A673 (cell line): ENCODE measurements around the gene XPO6. TPM values are rescaled to one million over a fixed set of nuclear protein-coding genes. Genes with fewer than 3 reads are reported as not detected.
"Not testable (repeated sequence)": the region's sequence is repeated elsewhere in the genome, so short reads cannot be mapped to it uniquely, and the experiment has no call there.

Experiments
- BruUV-seq: library from RNA; stranded (reverse); fragments of 400-500 nt; replicated peaks from 2 replicates; lab custom pipeline; 2021; lab: Mats Ljungman, UMichigan
- CTCF ChIA-PET: fragments of 300-600 bp; sonication (Branson Sonifier 250); formaldehyde crosslinking; loops from one replicate; lab custom pipeline; 2022; ENCODE audit warnings: antibody characterized with exemption; lab: Charles Lee
- POLR2A ChIA-PET: fragments of 300-600 bp; sonication (Branson Sonifier 250); formaldehyde crosslinking; loops from one replicate; lab custom pipeline; 2022; ENCODE audit warnings: antibody characterized with exemption; ENCODE audit not compliant: low non-redundant PET; lab: Charles Lee
- DNase-seq: peaks from one replicate; pipeline ENCODE4 v3.0.0-alpha.2; 2015; ENCODE audit warnings: low spot score
- H3K27ac ChIP-seq: fragments of 200-600 bp; sonication (generic); 2 replicates; pipeline ENCODE4 v1.5.1; 2016; ENCODE audit warnings: mixed run types, low read depth, mild to moderate bottlenecking, mixed read lengths, antibody characterized with exemption, low read length; ENCODE audit not compliant: poor library complexity, severe bottlenecking
- H3K27me3 ChIP-seq: fragments of 200-600 bp; sonication (generic); replicated peaks from 2 replicates; pipeline ENCODE4 v1.6.1; 2017; ENCODE audit warnings: mixed run types, low read depth, mild to moderate bottlenecking, mixed read lengths, antibody characterized with exemption, low read length; ENCODE audit not compliant: insufficient read depth, poor library complexity
- H3K36me3 ChIP-seq: fragments of 200-600 bp; sonication (generic); 2 replicates; pipeline ENCODE4 v1.6.1; 2016; ENCODE audit warnings: mixed run types, mild to moderate bottlenecking, mixed read lengths, antibody characterized with exemption, low read length; ENCODE audit not compliant: insufficient read depth, poor library complexity, severe bottlenecking
- H3K4me1 ChIP-seq: fragments of 200-600 bp; sonication (generic); 2 replicates; pipeline ENCODE4 v1.6.1; 2017; ENCODE audit warnings: mixed run types, mild to moderate bottlenecking, mixed read lengths, antibody characterized with exemption, low read length; ENCODE audit not compliant: insufficient read depth, poor library complexity, severe bottlenecking
- H3K4me3 ChIP-seq: fragments of 200-600 bp; sonication (generic); 2 replicates; pipeline ENCODE4 v1.5.1; 2016; ENCODE audit warnings: low read depth, mixed run types, mild to moderate bottlenecking, mixed read lengths, low read length; ENCODE audit not compliant: poor library complexity, severe bottlenecking
- H3K9me3 ChIP-seq: fragments of 200-600 bp; sonication (generic); 2 replicates; pipeline ENCODE4 v1.6.1; 2016; ENCODE audit warnings: mixed run types, low read depth, mild to moderate bottlenecking, mixed read lengths, antibody characterized with exemption, low read length; ENCODE audit not compliant: poor library complexity, severe bottlenecking
- CTCF ChIP-seq: fragments of 300-800, 200-600 bp; sonication (generic); conservative IDR thresholded peaks from 2 replicates; pipeline ENCODE4 v1.5.1; 2017; ENCODE audit warnings: low read depth, mild to moderate bottlenecking, antibody characterized with exemption, low read length, moderate library complexity, mixed read lengths
- EZH2 ChIP-seq: fragments of 200-600 bp; sonication (generic); IDR thresholded peaks from 2 replicates; pipeline ENCODE4 v1.6.1; 2017; ENCODE audit warnings: borderline replicate concordance, low read depth, mild to moderate bottlenecking, mixed read lengths, antibody characterized with exemption, low read length; ENCODE audit not compliant: poor library complexity, severe bottlenecking
- intact Hi-C: fragments of 100-400 bp; cut with micrococcal nuclease; formaldehyde crosslinking; loops from one replicate; pipeline ENCODE4 v1.10.0; 2022; ENCODE audit not compliant: unreplicated experiment
- total RNA-seq: library from RNA; stranded (reverse); gene quantifications from 2 replicates; pipeline ENCODE4 v1.2.3, GENCODE V29; 2021

Gene XPO6
- total RNA-seq, 1 experiment from 2014 or later: 155 TPM

GRCh38 chr16:28231763-28232162 lies 20.0 kb upstream of the XPO6 start:
- Histone ChIP-seq H3K4me3 (no peak overlapping the region), H3K9me3 (no peaks in the 10 kb centered on the region), H3K36me3 (no peaks in the 10 kb centered on the region), H3K4me1 (no peaks in the 10 kb centered on the region), H3K27me3 (no peaks in the 10 kb centered on the region), H3K27ac (no peak overlapping the region)
- POLR2A ChIA-PET: no interaction called here
- BruUV-seq: no TSS peak
- intact Hi-C loops: no loop called here
- DNase-seq: no peak
- TF ChIP-seq CTCF (no peak), EZH2 (no peak)
- CTCF ChIA-PET: interaction anchor here (1.2 kb wide), 1 partner anchor 259 kb away, joined by 17 read pairs; no protein-coding TSS in a partner anchor

- intact Hi-C loops, BruUV-seq: not testable (repeated sequence)
Observed at GRCh38 chr16:28223909-28224308, 12.1 kb upstream of the XPO6 start.

DNA sequence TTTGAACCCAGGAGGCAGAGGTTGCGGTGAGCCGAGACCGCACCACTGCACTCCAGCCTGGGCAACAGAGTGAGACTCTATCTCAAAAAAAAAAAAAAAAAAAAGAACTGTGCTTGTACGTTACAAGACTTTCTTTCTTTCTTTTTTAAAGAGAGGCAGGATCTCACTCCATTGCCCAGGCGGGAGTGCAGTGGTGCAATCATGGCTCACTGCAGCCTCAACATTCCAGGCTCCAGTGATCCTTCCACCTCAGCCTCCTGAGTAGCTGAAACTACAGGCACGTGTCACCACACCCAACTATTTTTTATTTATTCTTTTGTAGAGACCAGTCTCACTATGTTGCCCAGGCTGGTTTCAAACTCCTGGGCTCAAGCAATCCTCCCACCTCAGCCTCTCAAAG lies 8.0 kb upstream of the XPO6 start:
- CTCF ChIA-PET: interaction anchor here (0.6 kb wide), 1 partner anchor 352 kb away, joined by 5 read pairs; no protein-coding TSS in a partner anchor
- intact Hi-C loops: loop anchor here (5.0 to 10.0 kb wide), 2 partner anchors 145 to 247 kb away; no protein-coding TSS in a partner anchor
- BruUV-seq: not testable (repeated sequence)

More at GRCh38 chr16:28223909-28224308, 12.1 kb upstream of the XPO6 start:
- H3K4me3 ChIP-seq, DNase-seq, H3K27me3 ChIP-seq, POLR2A ChIA-PET, H3K27ac ChIP-seq, H3K4me1 ChIP-seq, CTCF ChIA-PET, H3K9me3 ChIP-seq, H3K36me3 ChIP-seq: not testable (repeated sequence)

DNA sequence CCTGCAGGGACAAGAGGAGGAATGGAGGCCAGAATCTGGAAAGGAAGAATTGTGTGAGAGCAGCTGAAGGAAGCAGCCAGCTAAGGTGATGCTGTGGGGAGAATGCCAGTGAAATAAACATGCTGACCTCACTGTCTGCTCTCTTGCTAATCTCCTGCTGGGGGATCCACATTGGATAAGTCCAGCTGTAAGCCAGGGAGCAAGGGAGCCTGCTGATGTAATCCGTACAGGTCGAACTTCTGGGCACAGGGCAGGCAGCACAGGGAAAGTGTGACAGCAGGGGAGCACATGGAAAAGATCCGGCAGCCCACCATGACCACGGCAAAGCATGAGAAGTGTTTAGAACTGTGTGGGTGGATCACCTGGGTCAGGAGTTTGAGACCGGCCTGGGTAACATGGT lies 7.5 kb upstream of the XPO6 start:
- no peak for DNase-seq
- no peaks in the 10 kb centered on the region for H3K9me3 ChIP-seq
- H3K4me3 ChIP-seq: no peak overlapping the region
- H3K27ac ChIP-seq: no peak overlapping the region
- intact Hi-C loops: loop anchor here (5.0 to 10.0 kb wide), 2 partner anchors 144 to 247 kb away; no protein-coding TSS in a partner anchor
- BruUV-seq: no TSS peak
- no peaks in the 10 kb centered on the region for H3K4me1 ChIP-seq
- no peaks in the 10 kb centered on the region for H3K36me3 ChIP-seq
- ChIA-PET CTCF (no interaction called here), POLR2A (no interaction called here)
- no peaks in the 10 kb centered on the region for H3K27me3 ChIP-seq
- no peak for TF ChIP-seq EZH2
- no peak for TF ChIP-seq CTCF

More for the DNA sequence above, 8.0 kb upstream of the XPO6 start:
- DNase-seq, H3K9me3 ChIP-seq, H3K27me3 ChIP-seq, H3K4me3 ChIP-seq, POLR2A ChIA-PET, H3K36me3 ChIP-seq, H3K4me1 ChIP-seq, H3K27ac ChIP-seq: not testable (repeated sequence)
